NCI-H1694 treated with DMSO at 0.1 percent for 48 hours (cell line): Measurements from ENCODE around the gene SLC12A9.

Source experiments
- DNase-seq: peaks from one replicate; lab custom pipeline; 2025; lab: John Stamatoyannopoulos, UW

SLC12A9 gene

GRCh38 chr7:100882785-100883526 lies 30.4 kb downstream of the SLC12A9 start:
- DNase-seq = no peak

DNA sequence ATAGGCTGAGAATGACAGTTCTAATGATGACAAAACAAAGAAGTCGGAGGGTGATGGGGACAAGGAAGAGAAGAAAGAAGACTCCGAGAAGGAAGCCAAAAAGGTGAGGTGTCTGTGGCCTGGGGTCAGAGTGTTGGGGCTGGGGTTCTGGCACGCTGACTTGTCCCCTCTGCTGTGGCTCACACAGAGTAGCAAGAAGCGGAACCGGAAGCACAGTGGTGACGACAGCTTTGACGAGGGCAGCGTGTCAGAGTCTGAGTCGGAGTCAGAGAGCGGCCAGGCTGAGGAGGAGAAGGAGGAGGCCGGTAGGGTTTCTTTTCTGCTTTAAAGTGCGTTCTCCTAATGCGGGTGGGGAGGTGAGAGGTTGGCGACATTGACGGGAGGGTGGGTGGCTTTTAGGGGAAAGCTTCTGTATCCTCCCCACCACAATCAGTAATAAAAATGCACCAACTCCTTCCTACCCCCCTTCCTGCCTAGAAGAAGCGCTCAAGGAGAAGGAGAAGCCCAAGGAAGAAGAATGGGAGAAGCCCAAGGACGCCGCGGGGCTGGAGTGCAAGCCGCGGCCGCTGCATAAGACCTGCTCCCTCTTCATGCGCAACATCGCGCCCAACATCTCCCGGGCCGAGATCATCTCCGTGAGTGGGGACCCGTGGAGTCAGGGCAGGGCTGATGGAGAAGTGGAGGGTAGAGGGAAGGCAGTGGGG lies 32.4 kb downstream of the SLC12A9 start:
- DNase-seq = no peak

GRCh38 chr7:100885440-100886141 lies 33.1 kb downstream of the SLC12A9 start:
- DNase-seq = no peak

DNA sequence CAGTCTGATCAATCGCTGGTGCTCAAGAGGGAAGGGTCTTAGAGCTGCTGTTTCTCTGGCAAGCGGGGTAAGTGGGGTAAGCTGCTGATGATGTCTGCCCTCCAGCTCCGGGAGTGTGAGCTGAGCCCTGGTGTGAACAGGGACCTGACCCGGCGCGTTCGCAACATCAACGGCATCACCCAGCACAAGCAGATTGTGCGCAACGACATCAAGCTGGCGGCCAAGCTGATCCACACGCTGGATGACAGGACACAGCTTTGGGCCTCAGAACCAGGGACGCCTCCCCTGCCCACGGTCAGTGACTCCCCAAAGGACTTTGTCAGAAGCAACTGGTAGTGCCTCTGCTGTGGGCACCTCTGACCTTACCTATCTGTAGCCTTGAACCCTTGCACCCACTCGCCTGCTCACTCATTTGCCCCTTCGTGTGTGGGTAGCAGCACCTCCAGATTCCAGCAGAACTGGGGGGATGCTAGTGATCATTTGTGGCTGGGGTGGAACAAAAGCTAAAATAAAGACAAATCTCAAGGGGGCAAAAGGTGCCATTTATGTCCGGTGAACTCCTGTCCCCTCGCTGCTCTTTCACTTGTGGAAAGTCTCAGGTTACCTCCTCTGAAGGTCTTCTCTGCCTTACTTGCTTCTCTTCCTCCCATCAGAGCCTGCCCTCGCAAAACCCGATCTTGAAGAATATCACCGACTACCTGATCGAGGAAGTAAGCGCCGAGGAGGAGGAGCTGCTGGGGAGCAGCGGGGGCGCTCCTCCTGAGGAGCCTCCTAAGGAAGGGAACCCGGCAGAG lies 33.8 kb downstream of the SLC12A9 start:
- DNase-seq = no peak

GRCh38 chr7:100886936-100887515 lies 34.5 kb downstream of the SLC12A9 start:
- no peak for DNase-seq

DNA sequence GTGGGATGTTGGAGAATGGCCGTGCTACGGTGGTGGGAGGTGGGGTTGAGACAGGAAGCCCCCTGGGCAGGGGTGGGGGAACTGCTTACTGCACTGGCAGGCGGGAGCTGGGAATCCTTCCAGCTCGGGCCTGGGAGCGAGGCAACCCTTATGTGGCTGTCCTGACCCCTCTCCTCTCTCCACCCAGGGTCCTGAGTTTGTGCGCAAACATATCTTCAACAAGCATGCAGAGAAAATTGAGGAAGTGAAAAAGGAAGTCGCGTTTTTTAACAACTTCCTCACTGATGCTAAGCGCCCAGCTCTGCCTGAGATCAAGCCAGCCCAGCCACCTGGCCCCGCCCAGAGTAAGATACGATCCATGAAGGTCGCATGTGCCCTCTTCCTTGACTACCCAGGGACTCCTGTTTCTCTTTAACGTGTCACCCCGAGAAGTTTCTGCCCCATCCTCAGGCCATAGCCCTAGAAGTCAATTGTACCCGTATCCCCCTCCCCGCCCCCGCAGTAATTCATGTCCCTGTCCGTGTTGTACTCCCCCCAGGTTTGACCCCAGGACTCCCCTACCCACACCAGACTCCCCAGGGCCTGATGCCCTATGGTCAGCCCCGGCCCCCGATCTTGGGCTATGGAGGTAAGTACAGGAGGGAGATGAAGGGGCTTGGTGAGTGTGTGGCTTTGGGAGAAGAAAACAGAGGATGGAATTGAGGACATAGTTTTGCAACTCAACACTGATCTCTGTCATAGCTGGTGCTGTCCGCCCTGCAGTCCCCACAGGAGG lies 35.2 kb downstream of the SLC12A9 start:
- no peak for DNase-seq

DNA sequence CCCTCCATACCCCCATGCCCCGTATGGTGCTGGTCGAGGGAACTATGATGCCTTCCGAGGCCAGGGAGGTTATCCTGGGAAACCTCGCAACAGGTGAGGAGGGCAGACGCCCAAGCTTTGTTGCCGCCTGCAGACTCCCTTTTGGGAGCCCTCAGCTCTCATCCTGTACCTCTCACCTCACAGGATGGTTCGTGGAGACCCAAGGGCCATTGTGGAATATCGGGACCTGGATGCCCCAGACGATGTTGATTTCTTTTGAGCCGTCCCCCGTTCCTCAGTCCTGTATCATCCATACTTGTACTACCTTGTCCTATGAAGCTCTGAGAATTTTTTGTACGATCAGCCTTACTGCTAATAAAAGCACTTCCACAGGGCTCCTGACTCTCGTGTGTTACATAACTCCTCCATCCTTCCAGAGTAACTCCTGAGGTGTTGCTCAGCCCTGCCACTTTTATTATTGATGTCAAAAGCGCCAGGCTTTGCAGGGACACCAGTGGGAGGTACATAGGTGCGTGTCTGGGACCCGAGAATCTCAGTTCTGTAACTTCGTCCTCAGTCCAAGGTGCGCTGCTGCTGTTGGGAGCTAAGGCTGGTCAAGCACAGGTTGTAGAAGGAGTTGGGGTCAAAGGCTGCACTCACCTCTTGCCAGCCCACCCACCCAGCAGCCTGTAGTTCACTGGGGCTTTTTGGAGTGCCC lies 35.9 kb downstream of the SLC12A9 start:
- DNase-seq = no peak

DNA sequence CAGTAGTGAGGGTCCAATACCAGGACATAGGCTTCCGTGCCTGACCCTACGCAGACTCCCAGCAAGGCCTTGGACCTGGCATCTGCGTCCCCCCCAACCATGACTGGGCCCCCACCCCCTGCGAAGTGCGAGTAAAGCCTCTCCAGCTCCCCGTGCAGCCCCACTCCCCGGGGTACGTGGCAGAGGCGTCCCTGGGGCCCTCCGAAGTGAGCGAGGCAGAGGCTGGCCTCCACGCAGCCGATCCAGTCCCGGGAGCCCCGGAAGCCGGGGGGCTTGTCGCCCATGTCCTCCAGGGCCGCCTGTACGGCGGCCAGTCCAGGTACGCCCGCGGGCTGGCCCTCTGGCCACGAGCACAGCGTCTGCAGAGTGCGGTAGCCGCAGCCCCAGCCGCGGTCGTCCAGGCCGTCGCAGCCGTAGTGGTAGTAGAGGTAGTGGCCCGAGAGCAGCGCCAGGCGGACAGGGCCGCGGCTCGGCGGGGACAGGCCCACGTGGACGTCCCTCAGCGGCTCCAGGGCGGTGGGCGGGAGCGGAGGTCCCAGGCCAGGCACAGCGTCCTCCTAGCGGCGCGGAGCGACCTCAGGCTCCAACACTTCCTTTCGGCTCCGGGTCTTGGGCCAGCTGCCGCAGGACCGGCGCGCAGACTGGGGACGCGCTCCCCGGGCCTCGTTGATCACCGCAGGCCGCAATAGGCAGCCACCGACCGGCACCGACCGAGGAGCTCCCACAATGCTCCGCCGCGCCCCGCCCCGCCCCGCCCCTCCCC lies 36.7 kb downstream of the SLC12A9 start, which contains the start of gene UFSP1:
TSS of gene UFSP1 (minus strand) at position 728 of the 763 bp plus-strand sequence. CDS start at position 284, 444 bp downstream.
- DNase-seq = no peak

DNA sequence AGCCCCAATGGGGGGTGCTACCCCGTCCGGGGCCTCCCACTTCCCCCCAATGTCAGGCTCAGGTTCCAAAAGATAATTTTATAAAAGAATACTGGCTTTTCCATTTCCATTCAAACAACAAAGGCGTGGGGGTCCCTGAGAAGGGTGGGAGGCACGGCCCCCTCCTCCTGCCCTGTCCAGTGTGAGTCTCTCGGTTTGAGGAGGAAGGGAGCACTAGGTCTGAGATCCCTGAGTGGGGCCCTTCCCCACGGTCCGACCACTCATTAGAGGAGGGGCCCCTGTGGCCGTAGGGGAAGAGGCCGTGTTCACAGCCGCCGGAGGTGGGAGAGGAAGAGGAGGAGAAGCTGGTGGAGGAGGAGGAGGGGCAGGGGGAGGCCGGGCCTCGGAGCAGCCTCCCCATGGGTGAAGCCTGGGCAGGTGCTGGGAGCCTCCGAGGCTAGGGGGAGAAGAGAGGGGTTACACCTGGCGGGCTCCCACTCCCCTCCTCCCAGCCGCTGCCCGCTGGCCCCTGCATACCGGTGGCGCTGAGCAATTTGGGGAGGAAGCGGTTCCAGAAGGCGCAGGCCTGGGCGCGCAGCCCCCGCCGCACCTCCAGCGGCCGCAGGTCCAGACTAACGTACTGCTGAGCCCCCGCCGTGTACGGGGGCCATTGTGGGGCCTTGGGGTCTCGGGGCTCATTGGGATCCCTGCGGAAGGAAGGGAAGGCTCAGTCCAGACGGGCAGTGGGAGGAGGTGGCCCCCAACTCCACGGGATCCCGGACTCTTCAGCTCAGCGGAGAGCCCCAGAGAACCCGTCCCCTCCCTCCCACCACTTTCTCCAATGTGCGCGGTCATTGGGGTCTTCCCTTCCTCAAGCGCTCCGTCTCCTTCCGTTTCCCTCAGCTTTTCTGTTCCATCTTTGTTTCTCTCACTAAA lies 38.4 kb downstream of the SLC12A9 start:
- no peak for DNase-seq

GRCh38 chr7:100891568-100892247 lies 39.2 kb downstream of the SLC12A9 start:
- no peak for DNase-seq

DNA sequence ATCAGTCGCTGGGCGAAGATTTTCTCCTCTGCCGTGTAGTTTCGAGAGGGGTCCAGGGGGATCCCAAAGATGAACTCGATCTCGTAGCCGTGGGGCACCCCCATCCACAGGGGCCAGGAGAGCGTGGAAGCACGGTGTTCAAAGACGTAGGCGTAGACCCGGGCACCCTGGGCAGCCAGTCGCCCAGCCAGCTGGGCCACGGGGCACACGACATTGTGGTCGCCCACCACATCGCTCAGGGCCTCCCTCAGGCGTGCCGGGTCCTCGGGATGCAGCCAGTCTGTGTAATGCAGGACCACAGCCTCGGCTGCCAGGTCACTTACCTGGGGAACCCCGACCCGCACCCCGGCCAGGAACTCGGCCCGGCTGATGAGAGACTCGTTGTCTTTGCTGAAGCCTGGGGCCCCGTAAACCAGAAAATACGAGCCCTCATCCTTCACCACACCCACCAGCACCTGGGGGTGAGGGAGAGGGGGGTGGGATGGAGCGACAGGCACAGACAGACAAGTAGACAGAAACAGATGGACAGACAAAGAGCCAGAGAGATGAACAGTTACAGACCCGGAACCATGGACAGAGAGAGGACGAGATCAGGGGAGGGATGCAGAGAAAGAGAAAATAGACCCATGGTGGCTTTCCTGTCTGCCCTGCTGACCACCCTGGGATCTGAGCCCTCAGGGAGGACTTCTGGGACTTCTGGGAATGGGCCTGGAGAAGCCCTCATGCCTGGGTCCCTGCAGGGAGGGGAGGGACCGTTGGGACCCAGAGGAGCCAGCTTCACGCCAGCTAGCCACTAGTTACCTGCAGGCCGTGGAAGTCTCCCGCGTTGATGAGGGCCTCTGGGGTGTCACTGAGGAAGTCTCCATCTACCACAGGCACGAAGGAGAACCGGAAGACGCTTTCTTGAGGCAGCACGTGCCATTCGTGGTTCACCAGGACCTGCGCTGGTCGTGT lies 40.1 kb downstream of the SLC12A9 start:
- DNase-seq = no peak

DNA sequence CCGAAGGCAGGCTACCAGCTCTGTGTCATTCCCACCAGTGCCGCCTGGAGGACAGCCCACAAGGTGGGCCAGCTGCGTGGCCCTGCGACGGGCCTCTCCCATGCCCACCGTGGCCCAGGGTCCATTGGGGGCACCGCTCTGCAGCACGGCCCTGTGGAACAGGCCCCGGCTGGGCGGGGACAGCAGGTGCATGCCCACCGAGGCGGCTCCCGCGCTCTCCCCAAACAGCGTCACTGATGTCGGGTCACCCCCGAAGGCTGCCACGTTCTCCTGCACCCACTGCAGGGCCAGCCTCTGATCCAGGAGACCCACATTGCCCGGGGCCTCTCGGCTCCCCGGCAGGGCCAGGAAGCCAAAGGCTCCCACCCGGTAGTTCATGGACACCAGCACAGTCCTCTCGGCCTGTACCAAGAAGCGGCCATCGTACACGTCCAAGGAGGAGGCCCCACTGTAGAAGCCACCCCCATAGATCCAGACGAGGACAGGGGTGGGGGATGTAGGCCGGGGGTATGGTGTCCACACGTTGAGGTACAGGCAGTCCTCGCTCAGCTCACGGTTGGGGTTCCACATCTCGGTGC lies 40.9 kb downstream of the SLC12A9 start:
- no peak for DNase-seq

GRCh38 chr7:100893910-100894721 lies 41.6 kb downstream of the SLC12A9 start:
- no peak for DNase-seq

DNA sequence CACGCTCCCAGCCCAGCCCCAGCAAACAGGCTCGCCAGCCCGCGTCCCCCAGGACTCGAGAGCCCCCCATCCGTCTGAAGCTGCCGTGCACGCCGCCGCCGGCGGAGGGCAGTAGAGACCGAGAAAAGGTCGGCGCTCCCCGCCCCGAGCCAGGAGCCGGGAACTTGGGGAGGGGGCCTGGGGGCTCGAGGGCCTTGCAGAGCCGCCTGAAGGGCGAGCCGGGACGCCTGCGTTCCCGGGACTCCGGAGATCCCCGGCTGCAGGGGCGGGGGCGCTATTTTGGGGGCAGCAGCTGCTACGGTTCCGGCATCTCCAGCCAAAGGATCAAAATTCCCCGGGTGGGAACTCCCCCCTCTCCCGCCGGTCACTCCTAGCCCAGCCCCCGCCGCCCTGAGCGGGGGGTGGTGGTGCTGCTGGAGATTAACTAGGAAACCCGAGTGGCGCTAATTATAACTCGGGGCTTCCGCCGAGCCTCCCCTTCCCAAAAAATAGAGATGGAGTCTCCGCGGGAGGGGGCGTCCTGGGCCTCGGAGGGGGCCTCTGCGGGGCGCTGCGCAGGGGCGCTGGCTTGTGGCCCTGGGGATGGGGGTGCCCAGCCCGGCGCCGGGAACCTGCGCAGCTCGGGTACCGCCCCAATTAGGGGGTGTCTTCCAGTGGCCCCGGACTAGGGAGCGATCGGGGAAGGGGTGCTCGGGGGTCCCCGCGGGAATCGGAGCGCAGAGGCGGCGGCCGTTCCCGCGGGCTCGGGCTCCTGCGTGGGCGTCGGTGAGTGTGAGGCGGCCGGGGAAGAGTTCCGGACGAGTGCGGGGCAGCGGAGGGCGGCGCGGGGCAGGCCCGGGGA lies 42.6 kb downstream of the SLC12A9 start:
- no peak for DNase-seq

DNA sequence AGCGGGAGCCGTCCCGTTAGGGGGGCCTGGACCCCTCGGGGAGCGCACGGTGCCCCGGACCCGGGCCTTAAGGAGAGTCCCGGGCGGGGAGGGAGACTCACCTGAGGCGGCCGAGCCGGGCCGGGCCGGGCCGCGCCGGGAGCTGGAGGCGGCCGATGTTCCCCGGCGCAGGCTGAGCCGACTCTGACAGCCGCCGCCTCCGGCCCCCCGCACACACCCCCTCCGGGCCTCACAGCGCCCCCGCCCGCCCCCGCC lies 43.1 kb downstream of the SLC12A9 start, which contains the start of gene ACHE:
TSS of gene ACHE (minus strand) at position 188 of the 255 bp plus-strand sequence. CDS start 1,656 bp downstream, outside the sequence.
- no peak for DNase-seq
